ENCODE data around the gene PDE11A.

- no peak for TF ChIP-seq POLR2AphosphoS5 (IDR thresholded peaks at IDR 0.05)
- TF ChIP-seq CTCF (IDR thresholded peaks at IDR 0.05 in 8 of 11, conservative IDR thresholded peaks at IDR 0.05 in 3 of 11), result no peak
These were observed 461.2 kb downstream of the PDE11A start for GRCh38 chr2:177611310-177611886.
